GM12892 (cell line): Measurements from ENCODE around the gene ARHGAP15.

Source experiments
- POLR2A ChIP-seq: IDR thresholded peaks from 2 replicates; pipeline ENCODE4 v1.6.1; 2011; ENCODE audit warnings: low read depth, low read length, control low read depth
- POLR2AphosphoS5 ChIP-seq: IDR thresholded peaks from 2 replicates; pipeline ENCODE4 v1.6.1; 2011; ENCODE audit warnings: low read depth, low read length, control low read depth
- TAF1 ChIP-seq: IDR thresholded peaks from 2 replicates; pipeline ENCODE4 v1.6.1; 2011; ENCODE audit warnings: low read depth, mild to moderate bottlenecking, control low read depth, low read length, borderline replicate concordance

DNA sequence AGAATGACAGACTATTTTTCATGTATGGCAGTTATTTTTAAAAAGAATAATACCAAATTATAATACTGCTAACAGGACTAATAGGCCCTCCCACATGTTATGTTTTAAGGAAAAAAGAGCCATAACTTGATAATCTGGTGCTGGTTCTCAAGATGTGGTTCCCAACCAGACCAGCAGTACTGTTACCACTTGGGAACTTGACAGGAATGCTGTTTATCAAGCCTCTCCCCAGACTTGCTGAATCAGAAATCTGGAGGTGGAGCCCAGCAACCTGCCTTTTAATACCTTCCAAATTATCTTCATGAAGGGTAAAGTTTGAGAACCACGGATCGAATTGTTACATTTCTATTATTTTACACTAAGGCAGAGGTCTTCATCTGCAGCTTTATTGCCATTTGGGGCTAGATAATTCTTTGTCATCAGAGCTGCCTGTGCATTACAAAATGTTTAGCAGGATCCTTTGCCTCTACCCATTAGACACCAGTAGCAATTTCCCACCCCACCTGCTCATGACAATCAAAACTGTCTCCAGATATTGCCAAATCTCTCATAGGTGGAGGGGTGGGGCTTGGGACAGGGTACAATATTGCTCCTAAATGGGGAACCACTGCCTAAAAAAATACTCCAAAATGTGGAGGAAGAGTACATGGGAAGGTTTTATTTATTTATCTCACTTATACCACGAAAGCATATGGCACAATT lies 629.6 kb downstream of the ARHGAP15 start:
- TF ChIP-seq TAF1 (no peak), POLR2A (no peak), POLR2AphosphoS5 (no peak)
